ENCODE measurements around the gene RNF149.

The RNF149 gene

DNA sequence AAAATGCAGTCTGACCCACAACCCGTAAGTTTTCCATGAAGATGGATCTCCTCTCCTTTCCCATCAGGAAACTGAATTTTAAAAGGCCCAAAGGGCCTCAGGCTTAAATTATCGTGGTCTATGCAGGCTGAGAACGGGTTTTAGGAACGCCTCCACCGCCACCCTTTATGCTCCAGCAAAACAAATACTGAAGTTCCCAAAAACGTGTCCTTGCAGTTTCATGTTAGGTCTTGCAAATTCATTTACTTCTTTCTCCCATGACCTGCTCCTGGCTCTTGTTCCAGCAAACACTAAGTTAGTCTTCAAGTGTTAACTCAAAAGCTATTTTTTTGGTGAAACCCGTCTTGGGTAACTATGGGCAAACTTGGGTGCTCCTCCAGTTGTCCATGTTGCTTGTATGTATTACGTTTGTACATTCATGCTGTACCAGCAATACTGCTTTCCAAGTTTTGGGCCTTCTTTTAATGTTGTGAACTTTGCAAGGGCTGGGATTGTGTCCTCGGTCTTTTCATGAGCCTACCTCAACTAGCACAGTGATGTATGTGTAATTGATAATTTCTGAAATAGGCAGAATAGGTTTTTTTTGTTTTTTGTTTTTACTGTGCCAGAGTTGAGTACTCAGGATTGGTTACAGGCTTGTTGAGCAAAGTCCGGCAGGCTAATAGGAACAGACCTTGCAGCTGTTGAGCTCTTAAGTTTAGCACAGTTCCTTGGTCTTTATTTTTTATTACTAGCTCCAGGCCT is 1.8 kb upstream of the RNF149 start:
- no peak overlapping the region for H3K4me3 ChIP-seq (ENCODE audit: low read depth, low read length)
- no peak for TF ChIP-seq POLR2A (IDR thresholded peaks at IDR 0.05; ENCODE audit: extremely low read depth, insufficient read length)
- TF ChIP-seq MYC (IDR thresholded peaks at IDR 0.05; ENCODE audit: low read depth, low read length): no peak
- TF ChIP-seq, protein P1, sequence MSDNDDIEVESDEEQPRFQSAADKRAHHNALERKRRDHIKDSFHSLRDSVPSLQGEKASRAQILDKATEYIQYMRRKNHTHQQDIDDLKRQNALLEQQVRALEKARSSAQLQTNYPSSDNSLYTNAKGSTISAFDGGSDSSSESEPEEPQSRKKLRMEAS (IDR thresholded peaks at IDR 0.05; ENCODE audit: low read depth, low read length): no peak
- TF ChIP-seq, protein P2, sequence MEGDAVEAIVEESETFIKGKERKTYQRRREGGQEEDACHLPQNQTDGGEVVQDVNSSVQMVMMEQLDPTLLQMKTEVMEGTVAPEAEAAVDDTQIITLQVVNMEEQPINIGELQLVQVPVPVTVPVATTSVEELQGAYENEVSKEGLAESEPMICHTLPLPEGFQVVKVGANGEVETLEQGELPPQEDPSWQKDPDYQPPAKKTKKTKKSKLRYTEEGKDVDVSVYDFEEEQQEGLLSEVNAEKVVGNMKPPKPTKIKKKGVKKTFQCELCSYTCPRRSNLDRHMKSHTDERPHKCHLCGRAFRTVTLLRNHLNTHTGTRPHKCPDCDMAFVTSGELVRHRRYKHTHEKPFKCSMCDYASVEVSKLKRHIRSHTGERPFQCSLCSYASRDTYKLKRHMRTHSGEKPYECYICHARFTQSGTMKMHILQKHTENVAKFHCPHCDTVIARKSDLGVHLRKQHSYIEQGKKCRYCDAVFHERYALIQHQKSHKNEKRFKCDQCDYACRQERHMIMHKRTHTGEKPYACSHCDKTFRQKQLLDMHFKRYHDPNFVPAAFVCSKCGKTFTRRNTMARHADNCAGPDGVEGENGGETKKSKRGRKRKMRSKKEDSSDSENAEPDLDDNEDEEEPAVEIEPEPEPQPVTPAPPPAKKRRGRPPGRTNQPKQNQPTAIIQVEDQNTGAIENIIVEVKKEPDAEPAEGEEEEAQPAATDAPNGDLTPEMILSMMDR (IDR thresholded peaks at IDR 0.05; ENCODE audit: low read depth, low read length): no peak
- DNase-seq (ENCODE audit: low read depth): no peak

DNA sequence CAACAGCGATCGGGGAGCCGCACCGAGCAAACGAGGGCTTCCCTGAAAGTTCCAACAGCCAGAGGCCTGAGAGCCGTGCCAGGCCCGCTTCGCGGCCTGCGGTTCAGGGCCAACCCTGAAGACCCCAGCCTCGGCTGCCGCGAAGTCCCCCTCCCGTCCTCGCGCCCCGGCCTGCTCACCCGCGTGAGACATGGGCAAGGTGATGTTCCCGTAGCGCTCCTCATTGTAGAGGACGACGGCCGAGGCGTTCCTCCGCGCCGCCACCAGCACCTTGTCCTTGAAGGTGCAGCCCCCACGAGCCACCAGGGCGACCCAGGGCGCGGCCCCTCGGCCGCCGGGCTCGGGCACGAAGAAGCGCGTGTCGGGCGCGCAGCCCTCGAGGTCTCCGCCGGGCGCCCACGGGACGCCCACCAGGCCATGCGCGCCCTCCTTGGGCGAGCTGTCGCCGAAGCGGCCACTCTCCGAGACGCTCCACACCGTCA is 510 bp downstream of the RNF149 start:
- peak overlapping the region; percentile 83 for H3K4me3 ChIP-seq (ENCODE audit: low read depth, low read length)
- peak; percentile 60 for DNase-seq (ENCODE audit: low read depth)
- no peak for TF ChIP-seq MYC (IDR thresholded peaks at IDR 0.05; ENCODE audit: low read depth, low read length)
- TF ChIP-seq POLR2A (IDR thresholded peaks at IDR 0.05; ENCODE audit: extremely low read depth, insufficient read length): no peak
- TF ChIP-seq, protein P1 (IDR thresholded peaks at IDR 0.05; ENCODE audit: low read depth, low read length): no peak
- TF ChIP-seq, protein P2 (IDR thresholded peaks at IDR 0.05; ENCODE audit: low read depth, low read length): no peak

DNA sequence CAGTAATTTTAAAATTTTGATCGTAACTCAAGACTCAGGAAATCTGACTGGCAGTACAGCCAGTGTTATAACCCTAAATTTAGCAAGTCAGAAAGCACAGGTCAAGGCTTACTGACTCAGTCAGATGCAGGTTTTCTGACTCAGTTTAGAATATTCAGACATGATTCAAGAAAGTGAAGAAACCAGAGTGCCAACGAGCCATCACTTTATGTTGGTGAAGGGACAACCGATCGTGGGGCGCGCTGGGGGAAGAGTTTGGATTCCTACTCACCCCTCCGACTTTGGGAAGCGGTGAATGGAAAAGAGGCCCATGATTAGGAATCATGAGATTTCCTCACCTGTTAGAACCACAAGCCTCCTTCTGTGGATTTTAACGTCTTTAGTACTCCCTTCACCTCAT is 998 bp downstream of the RNF149 start:
- TF ChIP-seq, protein P2 (IDR thresholded peaks at IDR 0.05; ENCODE audit: low read depth, low read length): no peak
- TF ChIP-seq, protein P1 (IDR thresholded peaks at IDR 0.05; ENCODE audit: low read depth, low read length): no peak
- TF ChIP-seq POLR2A (IDR thresholded peaks at IDR 0.05; ENCODE audit: extremely low read depth, insufficient read length) (no peak), MYC (IDR thresholded peaks at IDR 0.05; ENCODE audit: low read depth, low read length) (no peak)
- DNase-seq (ENCODE audit: low read depth): peak; percentile 24

DNA sequence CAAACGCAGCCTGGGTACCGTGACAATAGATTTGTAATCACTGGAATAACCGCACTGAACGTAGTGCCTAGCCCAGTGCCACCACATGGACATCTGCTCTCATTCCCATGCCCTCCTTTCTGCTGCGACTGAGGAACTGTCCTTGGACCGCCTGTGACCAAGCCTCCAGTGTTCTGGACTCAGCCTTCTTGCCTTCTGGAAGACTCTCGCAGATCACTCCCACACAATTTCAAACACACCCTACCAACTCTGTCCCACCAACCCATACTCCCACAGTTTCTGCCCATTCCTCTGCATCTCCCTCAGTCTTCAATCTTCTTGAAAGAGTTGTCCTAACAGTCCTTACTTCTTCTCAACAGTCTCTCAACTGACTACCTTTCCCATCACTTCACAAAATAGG is 2.1 kb downstream of the RNF149 start:
- peak overlapping the region; percentile 83 for H3K4me3 ChIP-seq (ENCODE audit: low read depth, low read length)
- no peak for DNase-seq (ENCODE audit: low read depth)
- no peak for TF ChIP-seq MYC (IDR thresholded peaks at IDR 0.05; ENCODE audit: low read depth, low read length)
- no peak for TF ChIP-seq POLR2A (IDR thresholded peaks at IDR 0.05; ENCODE audit: extremely low read depth, insufficient read length)
- TF ChIP-seq, protein P2 (IDR thresholded peaks at IDR 0.05; ENCODE audit: low read depth, low read length): no peak
- TF ChIP-seq, protein P1 (IDR thresholded peaks at IDR 0.05; ENCODE audit: low read depth, low read length): no peak

More for the DNA sequence above, 998 bp downstream of the RNF149 start:
- H3K4me3 ChIP-seq (ENCODE audit: low read depth, low read length): peak overlapping the region; percentile 83

DNA sequence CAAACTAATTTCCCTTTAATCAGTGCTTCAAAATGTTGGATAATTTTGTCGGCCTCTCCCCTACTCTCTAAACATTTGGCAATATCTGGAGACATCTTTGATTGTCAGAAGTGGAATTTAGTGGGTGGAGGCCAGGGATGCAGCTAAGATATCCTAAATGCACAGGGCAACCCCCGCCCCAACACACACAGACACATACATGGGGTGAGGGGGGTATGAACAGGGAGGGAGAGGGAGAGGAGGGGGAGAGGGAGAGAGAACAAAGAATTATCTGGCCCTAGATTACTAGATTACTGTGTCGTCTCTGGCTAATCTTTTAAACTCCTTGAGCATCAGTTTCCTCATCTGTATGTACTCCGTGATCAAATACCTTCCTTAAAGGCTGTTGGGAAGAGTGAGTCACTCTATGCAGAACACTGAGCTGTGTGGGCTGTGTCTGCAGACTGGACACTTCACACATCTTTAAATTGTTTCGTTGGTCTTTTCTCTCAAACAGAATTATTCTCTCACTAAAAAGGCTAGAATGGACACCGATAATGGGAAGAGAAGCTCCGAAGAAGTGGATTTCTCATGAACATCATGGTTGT is 2.9 kb downstream of the RNF149 start:
- peak; percentile 43 for DNase-seq (ENCODE audit: low read depth)
- TF ChIP-seq, protein P1 (IDR thresholded peaks at IDR 0.05; ENCODE audit: low read depth, low read length): no peak
- TF ChIP-seq, protein P2 (IDR thresholded peaks at IDR 0.05; ENCODE audit: low read depth, low read length): no peak
- no peak for TF ChIP-seq MYC (IDR thresholded peaks at IDR 0.05; ENCODE audit: low read depth, low read length)
- H3K4me3 ChIP-seq (ENCODE audit: low read depth, low read length): peak overlapping the region; percentile 83

Data from NB4 (cell line).